ENCODE results near the gene KARS1.

DNA sequence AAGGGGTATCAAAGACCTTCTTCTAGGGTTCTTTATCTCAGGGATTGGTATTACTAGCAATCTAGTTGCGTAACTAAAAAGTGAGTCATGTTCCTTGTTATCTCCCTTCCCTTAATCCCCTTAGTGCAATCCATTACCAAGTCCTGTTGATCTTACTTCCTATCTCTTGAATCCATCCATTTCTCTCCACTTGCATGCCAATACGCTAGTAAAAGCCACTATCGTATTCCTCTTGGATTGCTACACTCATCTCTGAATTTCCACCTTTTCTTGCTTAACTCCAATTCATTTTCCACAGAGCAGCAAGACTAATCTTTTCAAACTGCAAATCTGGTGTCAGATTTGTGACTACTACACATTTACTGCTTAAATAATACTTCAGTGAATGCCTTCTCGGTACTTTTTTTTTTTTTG lies 22.5 kb downstream of the KARS1 start:
- TF ChIP-seq, protein P1, sequence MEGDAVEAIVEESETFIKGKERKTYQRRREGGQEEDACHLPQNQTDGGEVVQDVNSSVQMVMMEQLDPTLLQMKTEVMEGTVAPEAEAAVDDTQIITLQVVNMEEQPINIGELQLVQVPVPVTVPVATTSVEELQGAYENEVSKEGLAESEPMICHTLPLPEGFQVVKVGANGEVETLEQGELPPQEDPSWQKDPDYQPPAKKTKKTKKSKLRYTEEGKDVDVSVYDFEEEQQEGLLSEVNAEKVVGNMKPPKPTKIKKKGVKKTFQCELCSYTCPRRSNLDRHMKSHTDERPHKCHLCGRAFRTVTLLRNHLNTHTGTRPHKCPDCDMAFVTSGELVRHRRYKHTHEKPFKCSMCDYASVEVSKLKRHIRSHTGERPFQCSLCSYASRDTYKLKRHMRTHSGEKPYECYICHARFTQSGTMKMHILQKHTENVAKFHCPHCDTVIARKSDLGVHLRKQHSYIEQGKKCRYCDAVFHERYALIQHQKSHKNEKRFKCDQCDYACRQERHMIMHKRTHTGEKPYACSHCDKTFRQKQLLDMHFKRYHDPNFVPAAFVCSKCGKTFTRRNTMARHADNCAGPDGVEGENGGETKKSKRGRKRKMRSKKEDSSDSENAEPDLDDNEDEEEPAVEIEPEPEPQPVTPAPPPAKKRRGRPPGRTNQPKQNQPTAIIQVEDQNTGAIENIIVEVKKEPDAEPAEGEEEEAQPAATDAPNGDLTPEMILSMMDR (IDR thresholded peaks at IDR 0.05), result no peak
- no peak for TF ChIP-seq POLR2A (IDR thresholded peaks at IDR 0.05)
